OCI-M1 (cell line): ENCODE measurements around the gene CAD.

Experiments
- DNase-seq: peaks from one replicate; lab custom pipeline; 2025; lab: John Stamatoyannopoulos, UW

Gene CAD

DNA sequence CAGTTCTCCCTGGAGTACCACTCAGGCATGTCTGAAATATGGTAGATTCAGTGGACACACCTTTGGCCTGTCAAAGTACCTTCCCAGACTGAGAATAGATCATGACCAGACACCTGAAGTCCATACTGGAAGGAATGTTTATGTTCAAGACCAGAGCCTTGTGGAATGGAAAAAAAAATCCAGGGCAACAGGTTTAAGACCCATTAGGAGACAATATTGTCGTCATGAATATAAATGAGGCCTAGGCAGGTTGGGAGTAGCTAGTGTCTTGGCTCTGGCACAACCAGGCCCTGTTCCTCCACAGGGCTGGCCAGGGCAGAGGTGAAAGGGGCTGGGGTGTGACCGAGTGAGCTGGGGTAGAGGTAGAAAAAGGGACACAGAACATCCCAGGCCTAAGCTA, 18.5 kb upstream of the CAD start:
- DNase-seq, result no peak

DNA sequence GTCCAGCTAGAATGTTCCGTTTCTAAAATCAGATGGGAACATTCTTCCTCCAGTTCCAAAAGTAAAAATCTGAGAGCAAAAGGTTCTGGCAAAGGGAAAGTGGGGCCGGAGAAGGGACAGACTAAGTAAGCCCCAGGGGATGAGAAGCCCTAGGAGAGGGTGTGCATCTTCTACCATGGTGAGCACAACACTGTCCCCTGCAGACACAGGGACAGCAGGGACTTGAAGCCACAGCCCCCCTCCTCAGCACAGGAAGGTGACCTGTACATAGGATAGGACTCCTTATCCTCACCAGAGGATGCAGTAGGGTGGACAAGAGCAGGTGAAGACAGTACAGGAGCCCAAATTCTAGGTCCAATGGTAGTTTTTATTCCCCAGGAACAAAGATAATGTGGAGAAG, 17.9 kb upstream of the CAD start:
- DNase-seq, result no peak

DNA sequence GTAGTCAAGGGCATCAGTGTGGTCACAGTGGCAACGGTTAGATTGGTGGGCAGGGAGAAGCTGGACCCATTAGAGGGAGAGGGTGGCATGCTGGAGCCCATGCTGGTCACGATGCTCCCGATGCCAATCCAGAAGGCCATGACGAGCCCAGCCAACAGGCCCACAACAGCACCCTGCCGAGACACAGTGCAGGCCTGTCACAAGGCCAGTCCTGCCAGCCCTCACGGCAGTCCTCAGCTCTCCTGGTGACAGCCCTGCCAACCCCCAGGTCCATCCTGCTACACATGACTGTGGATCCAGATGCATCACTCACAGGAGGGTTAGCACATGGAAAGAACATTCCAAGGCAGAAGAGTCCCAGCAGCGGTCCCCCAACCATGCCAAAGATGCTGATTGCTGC, 15.5 kb upstream of the CAD start:
- DNase-seq, result no peak

DNA sequence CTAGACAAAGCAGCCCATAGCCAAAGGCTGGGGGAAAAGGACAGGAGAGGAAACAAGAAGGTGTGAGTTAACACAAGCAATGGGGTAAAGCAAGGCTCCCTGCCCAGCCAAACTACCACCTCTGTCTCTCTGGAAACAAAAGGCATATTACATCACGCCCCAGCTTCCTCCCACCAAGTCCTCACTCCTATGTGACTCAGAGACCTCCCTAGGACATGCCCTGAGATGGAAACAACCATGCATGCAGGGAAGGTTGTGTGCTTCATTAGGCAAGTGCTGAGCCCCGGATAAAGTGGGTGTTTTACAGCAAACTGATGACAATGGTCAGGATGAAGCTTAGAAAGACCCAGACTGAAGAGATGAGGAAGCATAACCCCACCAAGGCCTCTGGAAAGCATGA, 14.3 kb upstream of the CAD start:
- DNase-seq, result no peak

DNA sequence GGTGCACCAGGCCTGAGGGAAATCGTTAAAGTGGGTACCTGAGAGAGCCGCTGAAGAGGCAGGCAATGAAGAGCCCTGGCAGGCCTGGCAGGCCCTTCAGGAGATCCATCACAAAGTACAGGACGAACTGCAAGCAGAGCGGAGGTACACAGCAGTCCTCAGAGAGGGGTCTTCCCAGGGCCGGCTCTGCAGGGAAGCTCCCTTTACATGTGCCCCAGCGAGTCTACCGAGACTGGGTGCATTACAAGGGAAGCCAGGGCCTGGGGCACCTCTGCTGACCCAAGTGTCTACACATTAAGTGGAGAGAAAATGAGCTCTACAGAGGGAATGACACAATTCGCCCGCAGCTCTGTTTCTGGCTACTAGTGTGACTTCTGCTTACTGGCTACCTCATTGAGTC, 13.4 kb upstream of the CAD start:
- DNase-seq, result no peak

DNA sequence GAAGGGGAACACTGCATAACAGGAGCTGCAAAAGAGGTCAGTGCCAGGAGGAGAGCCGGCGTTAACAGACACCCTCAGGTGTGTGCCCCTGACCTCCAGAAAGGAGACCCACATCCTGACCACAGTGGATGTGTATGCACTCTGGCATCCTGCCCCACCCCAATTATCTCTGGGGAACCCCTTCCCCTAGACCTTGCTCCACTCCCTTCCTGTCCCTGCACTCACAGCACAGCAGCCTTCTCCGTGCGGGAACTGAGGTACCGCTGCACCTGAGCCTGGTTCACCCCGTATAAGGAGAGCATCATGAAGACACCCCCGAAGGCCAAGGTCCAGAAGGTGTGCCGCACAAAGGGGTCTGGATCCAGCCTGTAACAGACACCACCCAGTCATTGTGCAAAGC, 12.6 kb upstream of the CAD start:
- DNase-seq, result no peak

DNA sequence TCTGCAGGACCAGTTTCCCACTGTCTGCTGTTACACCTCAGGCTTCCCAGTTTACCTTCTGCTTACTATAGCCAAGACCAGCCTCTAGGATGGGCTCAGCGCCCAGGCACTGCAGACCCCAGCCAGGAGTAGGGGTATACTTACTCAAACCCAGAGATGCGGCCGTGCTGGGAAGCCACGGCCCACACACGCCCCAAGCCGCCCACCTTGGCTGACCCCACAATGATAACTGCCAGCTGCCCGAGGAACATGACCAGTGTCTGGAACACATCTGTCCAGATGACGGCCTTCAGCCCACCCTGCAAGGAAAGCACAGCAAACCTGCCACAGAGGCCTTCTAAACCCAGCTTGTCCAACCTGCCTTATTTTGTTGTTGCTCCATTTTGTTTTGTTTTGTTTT, 12.0 kb upstream of the CAD start:
- no peak for DNase-seq

DNA sequence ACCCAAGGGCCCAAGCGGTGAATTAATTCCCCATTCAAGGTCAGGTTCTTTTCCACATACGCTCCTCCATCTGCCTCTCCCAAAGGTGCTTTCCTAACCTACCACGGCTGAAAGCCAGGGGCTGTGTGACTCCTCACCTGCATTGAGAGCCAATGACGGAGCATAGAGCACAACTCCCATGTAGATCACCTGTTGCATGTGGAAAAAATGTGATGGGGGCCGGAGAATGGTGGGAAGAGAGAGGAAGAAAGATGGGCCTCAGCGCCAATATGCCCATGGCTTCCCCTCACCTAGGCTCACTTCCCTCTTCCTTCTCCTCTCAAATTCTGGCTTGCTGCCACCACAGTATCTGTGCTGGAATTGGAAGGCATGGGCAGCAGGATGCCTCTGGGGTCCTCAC, 10.8 kb upstream of the CAD start:
- no peak for DNase-seq

DNA sequence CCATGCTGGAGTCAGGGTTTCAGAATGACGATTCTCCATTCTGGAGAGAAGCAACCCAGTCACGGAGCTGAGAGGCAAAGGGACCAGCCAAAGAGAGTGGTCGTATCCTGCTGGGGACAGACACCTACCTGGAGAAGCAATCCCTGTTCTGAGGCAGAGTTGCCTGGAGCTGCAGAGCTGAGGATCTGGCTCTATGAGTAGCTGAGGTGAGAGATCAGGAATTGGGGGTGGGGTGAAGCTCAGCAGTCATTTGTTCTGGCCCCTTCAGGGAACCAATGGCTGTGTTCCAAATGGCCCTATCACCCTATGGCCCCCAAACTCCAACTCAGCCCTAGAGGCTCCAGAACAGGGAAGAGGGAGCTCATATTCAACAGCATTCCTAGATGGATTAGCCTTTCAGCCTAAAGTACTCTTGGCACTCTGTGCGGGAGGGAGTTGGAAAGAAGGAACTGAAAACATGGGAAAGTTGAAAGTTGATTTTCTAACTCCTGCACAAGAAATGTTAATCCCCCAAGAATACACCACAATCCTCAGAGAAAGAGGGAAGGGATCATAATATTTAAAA, 8.6 kb upstream of the CAD start:
- no peak for DNase-seq

DNA sequence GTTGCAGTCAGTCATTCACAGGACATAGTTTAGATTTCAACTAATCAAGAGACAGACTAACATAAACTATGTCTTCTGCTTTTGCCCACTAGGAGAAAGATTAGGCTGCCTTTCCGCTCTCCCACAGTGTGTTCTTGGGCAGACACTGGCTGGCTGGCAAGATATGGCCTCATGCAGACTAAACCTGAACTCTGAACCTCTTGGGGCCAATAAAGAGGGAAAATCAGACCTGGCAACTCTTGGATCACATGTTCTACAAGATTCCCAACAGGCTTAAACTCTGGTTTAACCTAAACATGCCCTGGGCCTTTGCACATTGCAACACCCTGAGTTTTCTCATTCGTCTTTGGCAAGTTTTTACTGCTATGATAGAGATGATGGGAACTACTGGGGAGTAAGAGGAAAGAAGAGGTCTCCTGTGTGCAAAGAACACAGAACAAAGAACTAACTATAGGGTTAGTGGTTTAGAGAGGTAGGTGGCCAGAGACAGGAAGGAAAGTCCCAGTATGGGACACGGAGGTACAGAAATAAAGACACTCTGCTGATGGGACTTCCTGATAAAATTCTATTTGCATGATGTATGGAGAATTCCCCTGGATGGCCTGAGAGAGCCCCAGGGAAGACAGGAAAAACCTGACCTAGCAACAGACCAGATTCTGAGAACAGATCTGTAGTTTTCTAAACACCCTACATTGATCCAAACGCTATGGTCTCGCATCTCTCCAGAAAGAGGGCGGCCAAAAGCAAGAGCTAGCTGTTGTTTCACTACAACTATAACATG, 7.4 kb upstream of the CAD start:
- DNase-seq, result no peak

DNA sequence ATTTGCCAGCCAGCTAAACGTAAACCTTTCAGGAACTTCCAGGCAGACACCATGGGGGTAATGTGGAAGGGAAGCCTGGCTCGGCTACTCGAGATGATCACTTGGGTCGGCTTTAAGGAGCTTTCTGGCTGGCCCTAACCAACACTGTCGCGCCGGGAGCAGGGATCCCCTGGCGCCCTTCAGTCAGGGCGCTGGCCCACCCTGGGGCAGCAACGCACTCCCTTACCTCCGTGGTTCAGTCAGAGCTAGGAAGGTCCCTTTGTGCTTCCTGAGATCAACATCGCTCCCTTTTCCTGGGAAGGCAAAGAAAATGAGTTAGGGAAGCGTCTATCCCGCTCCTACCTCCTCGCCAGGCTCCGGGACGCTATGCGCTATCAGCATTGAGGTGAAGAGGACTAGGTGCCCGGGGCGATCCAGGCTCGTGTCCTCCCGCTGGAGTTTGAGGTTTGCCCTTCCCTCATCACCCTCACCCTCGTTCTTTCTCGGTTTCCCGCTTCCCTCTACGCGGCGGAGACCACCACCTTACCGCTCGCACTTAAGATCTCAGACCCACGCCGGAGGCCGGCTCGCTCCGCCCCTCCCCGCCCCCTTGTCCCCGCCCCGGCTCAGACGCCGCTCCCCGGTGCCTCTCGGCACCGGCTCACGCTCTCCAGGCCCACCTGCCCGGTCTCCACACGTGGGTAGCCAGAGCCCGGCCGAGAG, 5.8 kb upstream of the CAD start:
- peak; percentile 73 for DNase-seq

DNA sequence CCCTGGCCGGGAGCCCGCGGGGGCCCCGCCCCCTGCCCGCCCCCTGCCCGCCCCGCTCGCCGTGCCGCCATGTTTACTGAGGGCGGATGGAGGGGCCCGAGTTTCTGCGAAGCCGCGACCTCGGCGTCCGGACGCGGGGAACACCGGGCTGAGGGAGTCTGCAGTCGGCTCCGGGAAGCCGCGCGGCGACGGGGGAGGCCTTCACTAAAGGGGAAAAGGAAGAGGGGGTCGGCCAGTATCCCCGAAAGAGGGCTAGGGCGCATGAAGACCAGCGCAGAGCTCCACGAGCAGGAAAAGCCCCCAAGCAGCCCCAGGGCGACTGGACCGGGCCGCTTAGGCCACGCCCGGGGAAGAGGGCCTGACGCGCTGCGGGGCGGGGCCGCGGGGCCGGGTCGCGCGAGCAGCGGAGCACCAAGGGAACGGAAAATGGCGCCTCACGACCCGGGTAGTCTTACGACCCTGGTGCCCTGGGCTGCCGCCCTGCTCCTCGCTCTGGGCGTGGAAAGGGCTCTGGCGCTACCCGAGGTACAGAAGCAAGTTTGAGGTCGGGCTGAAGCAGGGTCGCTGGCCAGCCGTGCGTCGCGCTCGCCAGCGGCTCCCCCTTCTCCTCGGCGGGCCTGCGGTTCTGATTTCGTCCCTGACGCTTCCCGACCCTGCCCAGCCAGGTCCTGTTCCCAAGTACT, 5.1 kb upstream of the CAD start, which contains the start of the genes ATRAID and SLC5A6:
TSS of gene ATRAID (plus strand) at position 99 of the 683 bp plus-strand sequence. CDS start at position 427, 328 bp downstream.
TSS of gene SLC5A6 (minus strand) at position 326 of the 683 bp plus-strand sequence. CDS start 4,618 bp downstream, outside the sequence.
- DNase-seq, result peak; percentile 93

DNA sequence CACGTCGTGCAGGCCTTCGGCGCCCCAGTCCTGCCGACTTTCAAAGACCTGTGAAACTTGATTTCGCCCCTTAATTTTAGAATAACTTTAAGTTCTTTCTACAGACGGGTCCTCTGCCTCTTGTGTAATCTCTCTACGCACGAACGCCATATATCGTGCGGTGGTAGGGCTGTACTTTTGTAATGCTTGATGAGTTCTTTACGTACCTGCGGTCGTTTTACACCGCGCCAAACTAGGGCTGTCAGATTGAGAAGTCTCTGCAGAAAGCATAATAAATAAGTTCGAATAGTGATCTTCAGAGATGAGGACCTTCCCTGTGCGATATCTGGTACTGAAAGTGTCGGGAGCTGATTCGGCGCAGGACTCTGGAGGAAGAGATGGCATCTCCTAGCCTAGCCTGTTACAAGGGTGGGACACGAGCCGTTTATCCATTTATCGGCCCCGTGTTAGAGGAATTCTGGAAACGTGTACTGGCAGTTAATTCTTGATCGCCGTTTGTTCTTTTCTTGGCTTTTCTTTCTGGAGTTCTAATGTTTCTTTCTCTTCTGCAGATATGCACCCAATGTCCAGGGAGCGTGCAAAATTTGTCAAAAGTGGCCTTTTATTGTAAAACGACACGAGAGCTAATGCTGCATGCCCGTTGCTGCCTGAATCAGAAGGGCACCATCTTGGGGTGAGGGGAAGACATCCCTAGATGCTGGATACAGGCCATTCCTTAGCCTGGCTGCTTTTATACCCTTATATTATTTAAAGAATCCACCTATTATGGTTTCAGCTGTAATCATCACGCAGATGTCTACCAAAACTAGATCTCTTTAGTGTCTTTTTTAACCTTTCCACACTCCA, 4.3 kb upstream of the CAD start:
- peak; percentile 83 for DNase-seq

DNA sequence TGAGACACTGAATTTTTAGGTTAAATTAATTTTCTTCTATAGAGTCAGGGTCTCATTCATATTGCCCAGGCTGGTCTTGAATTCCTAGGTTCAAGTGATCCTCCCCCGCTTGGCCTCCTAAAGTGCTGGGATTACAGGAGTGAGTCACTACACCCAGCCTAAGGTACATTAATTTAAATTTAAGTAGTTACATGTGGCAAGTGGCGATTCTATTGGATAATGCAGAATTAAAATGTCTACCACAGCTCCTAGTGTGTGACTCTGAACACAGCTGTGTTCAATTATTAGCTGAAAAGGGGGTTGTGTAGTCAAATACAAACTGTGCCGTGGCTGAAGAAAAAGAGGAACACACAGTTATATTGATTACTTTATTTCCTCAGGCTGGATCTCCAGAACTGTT, 2.2 kb upstream of the CAD start:
- no peak for DNase-seq

DNA sequence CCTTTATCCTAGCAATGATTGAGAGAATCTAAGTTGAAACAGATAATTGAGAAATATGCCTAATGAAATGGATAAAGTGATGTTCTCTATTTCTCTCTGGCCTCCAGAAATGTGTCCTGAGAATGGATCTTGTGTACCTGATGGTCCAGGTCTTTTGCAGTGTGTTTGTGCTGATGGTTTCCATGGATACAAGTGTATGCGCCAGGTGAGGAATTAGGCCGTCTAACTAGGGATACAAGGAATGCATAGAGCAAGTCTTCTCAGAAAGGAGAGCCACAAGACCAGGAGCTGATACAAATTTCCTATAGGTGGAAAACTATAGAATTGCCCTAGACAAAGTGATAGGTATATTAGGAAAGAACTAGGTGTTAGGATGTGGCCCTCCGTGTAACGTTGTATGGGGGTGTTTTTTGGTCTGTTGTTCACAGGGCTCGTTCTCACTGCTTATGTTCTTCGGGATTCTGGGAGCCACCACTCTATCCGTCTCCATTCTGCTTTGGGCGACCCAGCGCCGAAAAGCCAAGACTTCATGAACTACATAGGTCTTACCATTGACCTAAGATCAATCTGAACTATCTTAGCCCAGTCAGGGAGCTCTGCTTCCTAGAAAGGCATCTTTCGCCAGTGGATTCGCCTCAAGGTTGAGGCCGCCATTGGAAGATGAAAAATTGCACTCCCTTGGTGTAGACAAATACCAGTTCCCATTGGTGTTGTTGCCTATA, 592 bp upstream of the CAD start:
- DNase-seq, result no peak

DNA sequence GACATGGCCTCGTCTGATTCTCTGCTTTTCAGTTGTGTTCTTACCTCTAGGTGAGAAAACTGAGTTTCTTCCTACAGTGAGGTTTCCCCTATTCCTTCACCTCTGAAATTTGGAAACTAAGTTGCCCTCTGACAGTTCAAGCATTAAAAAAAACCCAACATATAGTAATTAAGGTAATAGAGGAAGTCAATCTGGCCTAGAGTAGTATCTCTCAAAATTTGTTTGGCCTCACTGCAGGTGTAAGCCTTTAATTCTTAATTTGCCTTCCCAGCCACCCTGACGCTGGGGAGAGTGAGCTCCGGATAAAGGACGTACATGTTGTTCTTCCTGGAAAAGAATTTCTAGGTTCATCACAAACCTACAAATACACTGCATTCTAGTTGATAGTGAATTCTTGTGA, 1.4 kb downstream of the CAD start:
- DNase-seq, result peak; percentile 4

DNA sequence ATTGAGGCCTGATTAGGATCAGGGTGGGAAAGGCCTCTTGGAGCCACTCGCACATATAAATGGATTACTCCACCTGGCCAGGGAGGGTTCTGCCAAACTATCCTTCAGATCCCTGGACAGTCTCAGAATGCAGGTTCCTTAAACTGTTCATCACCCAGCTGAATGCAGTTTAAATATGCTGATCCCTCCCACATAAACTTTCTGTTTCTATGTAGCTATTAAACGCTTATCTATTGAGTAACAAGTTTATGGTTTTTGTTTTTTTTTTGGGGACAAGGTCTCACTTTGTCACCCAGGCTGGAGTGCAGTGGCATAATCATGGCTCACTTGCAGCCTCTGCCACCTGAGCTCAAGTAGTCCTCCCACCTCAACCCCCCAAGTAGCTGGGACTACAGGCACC, 1.9 kb downstream of the CAD start:
- no peak for DNase-seq

DNA sequence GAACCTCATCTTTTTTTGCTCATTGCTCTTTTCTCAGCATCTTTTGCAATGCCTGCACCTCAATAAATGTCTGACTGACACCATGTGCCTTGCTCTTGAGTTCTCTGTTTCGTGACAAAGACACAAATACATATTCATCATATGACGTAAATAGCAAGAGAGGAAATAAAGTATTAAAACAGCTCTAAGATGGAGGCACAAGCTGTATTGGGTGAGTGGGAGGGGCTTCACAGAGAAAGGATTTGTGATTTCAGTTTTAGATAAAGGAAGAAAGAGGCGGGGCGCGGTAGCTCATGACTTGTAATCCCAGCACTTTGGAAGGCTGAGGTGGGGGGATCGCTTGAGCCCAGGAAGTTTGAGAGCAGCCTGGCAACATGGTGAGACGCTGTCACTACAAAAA, 2.9 kb downstream of the CAD start:
- DNase-seq, result no peak

DNA sequence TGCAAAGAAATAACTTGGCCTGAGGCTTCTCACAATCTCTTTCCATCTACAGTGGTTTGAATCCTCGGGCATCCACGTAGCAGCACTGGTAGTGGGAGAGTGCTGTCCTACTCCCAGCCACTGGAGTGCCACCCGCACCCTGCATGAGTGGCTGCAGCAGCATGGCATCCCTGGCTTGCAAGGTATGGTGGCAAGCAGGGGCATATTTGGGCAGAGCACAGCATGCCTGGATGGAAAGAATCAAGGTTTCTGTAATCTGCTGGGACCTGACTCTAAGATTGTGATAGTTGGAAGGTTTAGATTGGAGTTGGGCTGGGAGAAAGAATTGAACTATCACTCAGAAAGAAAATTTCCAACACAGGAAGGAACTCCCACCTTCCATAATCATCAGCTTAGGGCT, 4.0 kb downstream of the CAD start:
- DNase-seq, result no peak

DNA sequence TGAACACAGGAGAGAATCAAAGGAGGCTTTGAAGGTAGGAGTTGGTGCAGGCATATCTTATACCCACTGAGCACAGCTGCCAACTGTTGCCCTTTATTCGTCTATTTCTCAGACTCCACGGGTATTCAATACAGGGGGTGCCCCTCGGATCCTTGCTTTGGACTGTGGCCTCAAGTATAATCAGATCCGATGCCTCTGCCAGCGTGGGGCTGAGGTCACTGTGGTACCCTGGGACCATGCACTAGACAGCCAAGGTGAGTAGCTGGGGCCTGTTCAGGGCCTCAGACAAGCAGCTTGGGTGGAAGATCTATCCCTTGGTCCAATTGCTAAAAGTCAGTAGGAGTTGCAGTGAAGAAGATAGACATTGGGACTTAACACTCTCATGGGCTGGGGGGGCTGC, 5.2 kb downstream of the CAD start:
- no peak for DNase-seq

DNA sequence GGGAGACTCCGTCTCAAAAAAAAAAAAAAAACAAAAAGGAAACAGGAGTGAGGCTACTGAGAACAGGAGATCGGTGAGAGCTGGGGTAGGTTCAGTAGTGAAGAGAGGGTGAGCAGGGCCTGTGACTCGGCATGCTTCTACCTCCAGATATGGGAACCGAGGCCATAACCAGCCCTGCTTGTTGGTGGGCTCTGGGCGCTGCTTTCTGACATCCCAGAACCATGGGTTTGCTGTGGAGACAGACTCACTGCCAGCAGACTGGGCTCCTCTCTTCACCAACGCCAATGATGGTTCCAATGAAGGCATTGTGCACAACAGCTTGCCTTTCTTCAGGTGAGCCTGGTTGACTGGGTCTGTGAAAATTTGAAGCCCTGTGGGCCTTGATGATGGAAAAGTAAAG, 6.2 kb downstream of the CAD start:
- no peak for DNase-seq
